ENCODE measurements around the gene HS6ST3. TPM values are rescaled to one million over a fixed set of nuclear protein-coding genes. Genes with fewer than 3 reads are reported as not detected.
A peak's percentile ranks its signal among the peaks of the same experiment; 100 is the strongest.

Gene HS6ST3
- total and polyA plus RNA-seq, 2 experiments from 2014 or later: 0.11 TPM; not detected in 1

GRCh38 chr13:96552559-96552958, 462.7 kb downstream of the HS6ST3 start:
- H2AFZ ChIP-seq: no peak overlapping the region
- no peak for DNase-seq

GRCh38 chr13:96553796-96554195, 463.9 kb downstream of the HS6ST3 start:
- no peaks in the 10 kb centered on the region for H3K79me2 ChIP-seq (ENCODE audit: insufficient read depth)
- H3K9me3 ChIP-seq (ENCODE audit: low read depth): no peaks in the 10 kb centered on the region
- H4K20me1 ChIP-seq (ENCODE audit: insufficient read depth): no peaks in the 10 kb centered on the region
- no peak overlapping the region for H3K27ac ChIP-seq
- no peak overlapping the region for H3K9ac ChIP-seq
- DNase-seq: no peak
- H3K9me2 ChIP-seq (ENCODE audit: insufficient read depth): no peaks in the 10 kb centered on the region
- H3K4me2 ChIP-seq (ENCODE audit: unreplicated experiment): no peak overlapping the region
- in situ Hi-C loops (cut with MboI): no loop called here
- no peak overlapping the region for H2AFZ ChIP-seq
- TF ChIP-seq EZH2 (IDR thresholded peaks at IDR 0.05; ENCODE audit: insufficient read depth, poor library complexity, severe bottlenecking) (no peak), EZH2phosphoT487 (IDR thresholded peaks at IDR 0.05; ENCODE audit: insufficient read depth, low read depth) (no peak)
- H3K4me3 ChIP-seq: no peak overlapping the region
- no peaks in the 10 kb centered on the region for H3F3A ChIP-seq (ENCODE audit: insufficient read depth)
- H3K4me1 ChIP-seq (ENCODE audit: insufficient read depth): no peaks in the 10 kb centered on the region
- 82 to 84% methylated on average over 7 of the region's 7 CpGs for WGBS, 2 experiments (ENCODE audit: low coverage in 1 of 2, low lambda C conversion rate in 2 of 2, missing lambda C conversion rate in 2 of 2)
- H3K27me3 ChIP-seq (replicated peaks; ENCODE audit: insufficient read depth): no peaks in the 10 kb centered on the region
- no peaks in the 10 kb centered on the region for H3K36me3 ChIP-seq (ENCODE audit: low read depth)

More at GRCh38 chr13:96552559-96552958, 462.7 kb downstream of the HS6ST3 start:
- no peak overlapping the region for H3K27ac ChIP-seq
- in situ Hi-C loops (cut with MboI): no loop called here
- TF ChIP-seq EZH2phosphoT487 (IDR thresholded peaks at IDR 0.05; ENCODE audit: insufficient read depth, low read depth) (no peak), EZH2 (IDR thresholded peaks at IDR 0.05; ENCODE audit: insufficient read depth, poor library complexity, severe bottlenecking) (no peak)
- no peaks in the 10 kb centered on the region for H3K9me3 ChIP-seq (ENCODE audit: low read depth)
- H3K9ac ChIP-seq: no peak overlapping the region
- H3K4me3 ChIP-seq: no peak overlapping the region
- no peaks in the 10 kb centered on the region for H3K79me2 ChIP-seq (ENCODE audit: insufficient read depth)
- H3K27me3 ChIP-seq (replicated peaks; ENCODE audit: insufficient read depth): no peaks in the 10 kb centered on the region
- no peak overlapping the region for H3K4me2 ChIP-seq (ENCODE audit: unreplicated experiment)
- no peaks in the 10 kb centered on the region for H3K9me2 ChIP-seq (ENCODE audit: insufficient read depth)
- H3K4me1 ChIP-seq (ENCODE audit: insufficient read depth): no peaks in the 10 kb centered on the region
- H3K36me3 ChIP-seq (ENCODE audit: low read depth): no peaks in the 10 kb centered on the region
- H3F3A ChIP-seq (ENCODE audit: insufficient read depth): no peaks in the 10 kb centered on the region
- WGBS, 2 experiments (ENCODE audit: low coverage in 1 of 2, low lambda C conversion rate in 2 of 2, missing lambda C conversion rate in 2 of 2): 54 to 56% methylated on average over 2 of the region's 2 CpGs
- no peaks in the 10 kb centered on the region for H4K20me1 ChIP-seq (ENCODE audit: insufficient read depth)

- no peaks in the 10 kb centered on the region for H3F3A ChIP-seq (ENCODE audit: insufficient read depth)
- no peaks in the 10 kb centered on the region for H3K36me3 ChIP-seq (ENCODE audit: low read depth)
- no peaks in the 10 kb centered on the region for H3K9me3 ChIP-seq (ENCODE audit: low read depth)
- no peaks in the 10 kb centered on the region for H3K9me2 ChIP-seq (ENCODE audit: insufficient read depth)
- no peaks in the 10 kb centered on the region for H3K27me3 ChIP-seq (replicated peaks; ENCODE audit: insufficient read depth)
- H3K9ac ChIP-seq: no peak overlapping the region
- WGBS, 2 experiments (ENCODE audit: low coverage in 1 of 2, low lambda C conversion rate in 2 of 2, missing lambda C conversion rate in 2 of 2): 9 to 23% methylated on average over 4 of the region's 4 CpGs
- TF ChIP-seq EZH2 (IDR thresholded peaks at IDR 0.05; ENCODE audit: insufficient read depth, poor library complexity, severe bottlenecking): no peak
- TF ChIP-seq EZH2phosphoT487 (IDR thresholded peaks at IDR 0.05; ENCODE audit: insufficient read depth, low read depth): no peak
- H3K79me2 ChIP-seq (ENCODE audit: insufficient read depth): no peaks in the 10 kb centered on the region
- no peak overlapping the region for H2AFZ ChIP-seq
- H3K4me1 ChIP-seq (ENCODE audit: insufficient read depth): no peaks in the 10 kb centered on the region
- DNase-seq: no peak
- in situ Hi-C loops (cut with MboI): no loop called here
- H3K4me2 ChIP-seq (ENCODE audit: unreplicated experiment): no peak overlapping the region
- H4K20me1 ChIP-seq (ENCODE audit: insufficient read depth): no peaks in the 10 kb centered on the region
- H3K27ac ChIP-seq: no peak overlapping the region
- no peak overlapping the region for H3K4me3 ChIP-seq
Observed at GRCh38 chr13:96573563-96573962, 483.7 kb downstream of the HS6ST3 start.

GRCh38 chr13:96575423-96576320, 485.8 kb downstream of the HS6ST3 start:
- WGBS, 2 experiments (ENCODE audit: low coverage in 1 of 2, low lambda C conversion rate in 2 of 2, missing lambda C conversion rate in 2 of 2): 2 to 3% methylated on average over 14 of the region's 14 CpGs
- peak; percentile 6 for DNase-seq
- in situ Hi-C loops (cut with MboI): no loop called here

More at GRCh38 chr13:96575423-96576320, 485.8 kb downstream of the HS6ST3 start:
- Histone ChIP-seq H3K4me1 (ENCODE audit: insufficient read depth) (no peaks in the 10 kb centered on the region), H3K36me3 (ENCODE audit: low read depth) (no peaks in the 10 kb centered on the region), H3K9me2 (ENCODE audit: insufficient read depth) (no peaks in the 10 kb centered on the region), H3K27ac (no peak overlapping the region), H3F3A (ENCODE audit: insufficient read depth) (no peaks in the 10 kb centered on the region), H3K4me2 (ENCODE audit: unreplicated experiment) (no peak overlapping the region), H3K4me3 (no peak overlapping the region), H3K9me3 (ENCODE audit: low read depth) (no peaks in the 10 kb centered on the region), H2AFZ (no peak overlapping the region), H3K27me3 (replicated peaks; ENCODE audit: insufficient read depth) (no peaks in the 10 kb centered on the region), H4K20me1 (ENCODE audit: insufficient read depth) (no peaks in the 10 kb centered on the region), H3K9ac (no peak overlapping the region), H3K79me2 (ENCODE audit: insufficient read depth) (no peaks in the 10 kb centered on the region)
- TF ChIP-seq EZH2phosphoT487 (IDR thresholded peaks at IDR 0.05; ENCODE audit: insufficient read depth, low read depth) (no peak), EZH2 (IDR thresholded peaks at IDR 0.05; ENCODE audit: insufficient read depth, poor library complexity, severe bottlenecking) (no peak)

Data from GM23248 (cell line).